ENCODE results near the gene ZNF497. TPM values are rescaled to one million over a fixed set of nuclear protein-coding genes. Genes with fewer than 3 reads are reported as not detected.

The ZNF497 gene
- total and polyA plus RNA-seq, 9 of the 15 experiments (the other 6 are each of a cell fraction or from before 2014, with no cell fraction given), result 0.06 to 0.98 (median 0.44) TPM; not detected in 1

DNA sequence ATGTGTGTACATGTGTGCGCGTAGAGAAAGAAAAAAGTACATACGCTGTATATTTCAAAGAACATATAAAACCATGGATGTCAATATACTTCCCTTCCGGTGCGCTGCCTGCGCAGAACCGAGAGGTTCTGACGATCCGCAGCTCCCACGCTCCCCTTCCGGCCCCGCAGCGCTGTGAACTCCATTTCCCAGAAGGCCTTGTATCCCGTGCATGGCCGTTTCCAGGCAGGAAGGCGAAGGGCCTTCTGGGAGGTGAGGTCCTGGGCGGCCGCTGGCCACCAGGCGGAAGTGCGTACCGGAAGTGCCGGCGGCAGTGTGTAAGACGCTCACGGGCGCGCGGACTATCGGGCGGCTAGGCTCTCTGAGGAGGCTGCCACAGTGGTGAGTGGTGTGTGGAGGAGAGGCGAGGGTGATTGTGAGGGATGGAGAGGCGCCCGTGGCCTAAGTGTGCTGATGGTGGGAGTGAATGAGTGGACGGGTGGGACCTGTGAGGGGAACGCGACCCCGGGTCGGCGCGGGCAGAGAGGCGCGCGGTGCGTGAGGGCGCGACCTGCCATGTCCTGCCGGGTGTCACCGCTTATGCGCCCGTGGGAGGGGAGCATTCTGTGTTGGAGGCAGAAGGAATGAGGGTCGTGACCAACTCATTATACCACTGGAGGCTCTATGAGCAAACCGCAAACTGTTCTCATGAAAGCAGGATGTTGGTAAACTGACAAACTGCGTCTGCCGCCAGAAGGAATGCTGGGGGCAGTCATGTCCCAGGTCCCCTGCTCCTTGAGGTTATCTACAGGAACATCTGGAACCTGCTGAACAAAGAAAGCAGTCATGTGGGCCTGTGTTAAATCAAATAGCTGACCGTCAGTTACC, 57.3 kb downstream of the ZNF497 start, which contains the start of gene ERVK3-1 (continued):
- TF ChIP-seq, protein P1, sequence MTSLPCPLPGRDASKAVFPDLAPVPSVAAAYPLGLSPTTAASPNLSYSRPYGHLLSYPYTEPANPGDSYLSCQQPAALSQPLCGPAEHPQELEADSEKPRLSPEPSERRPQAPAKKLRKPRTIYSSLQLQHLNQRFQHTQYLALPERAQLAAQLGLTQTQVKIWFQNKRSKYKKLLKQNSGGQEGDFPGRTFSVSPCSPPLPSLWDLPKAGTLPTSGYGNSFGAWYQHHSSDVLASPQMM (CRISPR knock-in tag; IDR thresholded peaks at IDR 0.05), result no peak
- TF ChIP-seq ZNF282 (CRISPR knock-in tag; IDR thresholded peaks at IDR 0.05) (no peak), POLR2AphosphoS5 (IDR thresholded peaks at IDR 0.05; ENCODE audit: control insufficient read depth, insufficient read depth, low read depth, low read length) (peak; percentile 91), HNRNPH1 (optimal IDR thresholded peaks at IDR 0.05; ENCODE audit: low read depth, low read length) (no peak), RCOR1 (IDR thresholded peaks at IDR 0.05; ENCODE audit: borderline replicate concordance in 1 of 2, low read depth in 2 of 2, low read length in 2 of 2) (no peak), HIVEP1 (CRISPR knock-in tag; IDR thresholded peaks at IDR 0.05) (no peak), ZNF280B (CRISPR knock-in tag; IDR thresholded peaks at IDR 0.05) (no peak), TAF9B (IDR thresholded peaks at IDR 0.05; ENCODE audit: partially characterized antibody) (peak; percentile 97), NR2F6 (CRISPR knock-in tag; IDR thresholded peaks at IDR 0.05) (no peak), HBP1 (CRISPR knock-in tag; IDR thresholded peaks at IDR 0.05) (peak; percentile 88), ZNF644 (tag; IDR thresholded peaks at IDR 0.05; ENCODE audit: low read depth) (peak; percentile 76; the same call in 1 of the 2 replicates)

All from K562 (cell line).